K562 (cell line): ENCODE measurements around the gene ZNF687. TPM values are rescaled to one million over a fixed set of nuclear protein-coding genes. Genes with fewer than 3 reads are reported as not detected.
A peak's percentile ranks its signal among the peaks of the same experiment; 100 is the strongest.

Source experiments
- ARID1B ChIP-seq: fragments of 450-650 bp; IDR thresholded peaks from 2 replicates; pipeline ENCODE4 v1.6.1; 2016; ENCODE audit warnings: antibody characterized with exemption, mild to moderate bottlenecking, inconsistent platforms
- ATF1 ChIP-seq, 2 experiments: fragments of 450-650 bp in 1 of 2; IDR thresholded peaks; 2 replicates each; pipeline ENCODE4 v1.6.1; 2016; ENCODE audit warnings: missing compliant biosample characterization in 1 of 2, missing genetic modification characterization in 1 of 2
- CBFA2T3 ChIP-seq: fragments of 450-650 bp; IDR thresholded peaks from 2 replicates; pipeline ENCODE4 v1.6.1; 2017
- CREB1 ChIP-seq, 2 experiments: sonication (generic) in 1 of 2; formaldehyde crosslinking in 1 of 2; IDR thresholded peaks; 2 replicates each; pipeline versions ENCODE4 v1.6.1 to v1.8.0; 2012 to 2022; ENCODE audit warnings: inconsistent platforms in 1 of 2, mild to moderate bottlenecking in 1 of 2, missing genetic modification reagents in 1 of 2, moderate library complexity in 1 of 2
- ETV1 ChIP-seq: fragments of 450-650 bp; conservative IDR thresholded peaks from 2 replicates; pipeline ENCODE4 v1.6.1; 2016; ENCODE audit warnings: missing genetic modification characterization, control low read depth, low read depth, missing compliant biosample characterization
- GATAD2A ChIP-seq: fragments of 450-650 bp; IDR thresholded peaks from 2 replicates; pipeline ENCODE4 v1.6.1; 2017
- KHSRP ChIP-seq: fragments of 450-650 bp; IDR thresholded peaks from 2 replicates; pipeline ENCODE4 v1.6.1; 2017
- LCOR ChIP-seq: sonication (generic); formaldehyde crosslinking; IDR thresholded peaks from 2 replicates; pipeline ENCODE4 v1.8.0; 2022; ENCODE audit warnings: mild to moderate bottlenecking, missing genetic modification reagents
- MNT ChIP-seq, 2 experiments: fragments of 450-650 bp; conservative IDR thresholded peaks; 2 replicates each; pipeline ENCODE4 v1.6.1; 2017; ENCODE audit warnings: mild to moderate bottlenecking in 2 of 2, moderate library complexity in 2 of 2
- NCOR1 ChIP-seq: fragments of 450-650 bp; IDR thresholded peaks from 2 replicates; pipeline ENCODE4 v1.6.1; 2016; ENCODE audit warnings: mild to moderate bottlenecking, moderate library complexity
- OTX1 ChIP-seq: fragments of 450-650 bp; formaldehyde crosslinking; IDR thresholded peaks from 2 replicates; pipeline ENCODE4 v1.4.0; 2022; ENCODE audit warnings: mild to moderate bottlenecking
- SOX6 ChIP-seq: fragments of 450-650 bp; IDR thresholded peaks from 2 replicates; pipeline ENCODE4 v1.6.1; 2014; ENCODE audit warnings: mild to moderate bottlenecking
- TBL1XR1 ChIP-seq, 2 experiments: IDR thresholded peaks; 2 replicates each; pipeline ENCODE4 v1.6.1; 2012; ENCODE audit warnings: improper control_type of control experiment in 2 of 2, low read length in 2 of 2, mild to moderate bottlenecking in 1 of 2
- ZBED1 ChIP-seq: IDR thresholded peaks from 2 replicates; pipeline ENCODE4 v1.6.1; 2014
- ZNF263 ChIP-seq: sonication (generic); formaldehyde crosslinking; IDR thresholded peaks from 2 replicates; pipeline ENCODE4 v1.8.0; 2022; ENCODE audit warnings: mild to moderate bottlenecking, missing genetic modification reagents, borderline replicate concordance
- polyA plus RNA-seq, 8 experiments: library from polyadenylated mRNA; depleted of rRNA in 4 of 8; stranded (reverse) in 5 of 8; unstranded in 3 of 8; fragments of >200 nt; fragmentation: Nextera tagmentation in 2 of 8; fragmentation: Illumina TruSeq in 1 of 8; extraction: Ambion mirVana in 2 of 8; extraction: Trizol in 1 of 8; gene quantifications; 2 replicates each; pipeline versions ENCODE4 v1.2.1 to v1.2.3, GENCODE V29; 2011 to 2014; ENCODE audit warnings: inconsistent platforms in 1 of 8, missing spikeins in 1 of 8
- total RNA-seq, 7 experiments: library from RNA; depleted of rRNA in 6 of 7; stranded (reverse); fragments of >200 nt in 6 of 7; fragmentation: Illumina TruSeq in 2 of 7; extraction: Trizol in 2 of 7; gene quantifications; 2 replicates each; pipeline versions ENCODE4 v1.2.1 to v1.2.3, GENCODE V29; 2011 to 2021; ENCODE audit warnings: low replicate concordance in 1 of 7
- TF ChIP-seq, protein P1 (sequence below), 2 experiments: fragments of 450-650 bp; IDR thresholded peaks; 2 replicates each; pipeline ENCODE4 v1.6.1; 2016; ENCODE audit warnings: mild to moderate bottlenecking in 2 of 2, borderline replicate concordance in 1 of 2, low read depth in 1 of 2, moderate library complexity in 1 of 2
- TF ChIP-seq, protein P2 (sequence below): fragments of 200-800 bp; sonication (Bioruptor generic); IDR thresholded peaks from 2 replicates; pipeline ENCODE4 v1.6.1; 2017; ENCODE audit warnings: missing genetic modification characterization, missing compliant biosample characterization

Gene ZNF687
- total and polyA plus RNA-seq, 9 of the 15 experiments (the other 6 are each of a cell fraction or from before 2014, with no cell fraction given), result 0.13 to 26.4 (median 10.6) TPM

DNA sequence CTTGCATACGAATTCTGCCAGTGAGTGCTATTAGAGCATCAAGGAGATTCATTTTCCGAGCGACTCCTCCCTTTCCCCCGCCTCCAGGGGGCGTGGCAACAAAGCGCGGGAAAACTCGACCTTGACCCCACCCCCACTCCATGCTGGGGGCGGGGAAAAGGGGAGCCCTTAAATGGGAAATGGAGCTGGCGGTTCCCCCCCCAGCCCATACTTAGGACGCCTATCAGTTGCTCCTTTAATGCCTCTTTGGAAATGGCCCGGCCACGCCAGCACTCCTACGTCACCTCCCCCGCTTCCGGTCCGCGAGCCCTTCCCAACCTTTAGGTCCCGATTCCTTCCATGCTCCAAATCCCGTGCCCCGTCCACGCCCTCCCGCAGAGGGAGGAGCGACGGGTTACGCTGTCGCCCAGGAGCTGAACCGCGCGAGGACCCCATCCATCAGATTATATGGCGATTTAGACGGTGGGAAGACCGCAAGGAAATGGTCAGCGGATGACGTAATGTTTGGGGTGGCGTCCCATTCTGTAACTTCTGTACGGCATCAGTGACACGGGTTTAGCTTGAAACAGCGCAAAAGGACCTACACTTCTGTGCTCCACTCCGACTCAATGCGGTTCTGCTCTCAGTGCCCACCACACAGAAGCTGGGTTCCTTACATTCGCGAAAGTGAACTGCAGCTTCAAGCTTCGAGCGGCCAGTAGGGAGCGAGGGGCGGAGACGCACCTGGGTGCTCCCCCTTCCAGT is 702 bp upstream of the ZNF687 start (continued):
- TF ChIP-seq OTX1 (peak; percentile 49; the same call in 1 of the 2 replicates), GATAD2A (no peak), LCOR (CRISPR knock-in tag) (peak; percentile 88), KHSRP (peak; percentile 78), ZNF263 (peak; percentile 65), ATF1 (CRISPR knock-in tag; IDR thresholded peaks at IDR 0.05) (peak; percentile 41), ATF1 (tag; IDR thresholded peaks at IDR 0.05) (peak; percentile 99), TBL1XR1 (IDR thresholded peaks at IDR 0.05; ENCODE audit: low read length in 2 of 2) (0 out of 4 replicates have a peak, but pooled peaks of 1 of the 2 experiments have one; percentile 26), NCOR1 (peak; percentile 33; the same call in 1 of the 2 replicates), ARID1B (peak; percentile 69), CBFA2T3 (peak; percentile 34), CREB1 (IDR thresholded peaks at IDR 0.05) (peak; percentile 89), CREB1 (CRISPR knock-in tag; IDR thresholded peaks at IDR 0.05) (peak; percentile 93), ETV1 (tag) (peak; percentile 98), MNT (conservative IDR thresholded peaks at IDR 0.05) (peak; percentile 80 to 93), ZBED1 (peak; percentile 17; the same call in 1 of the 2 replicates), SOX6 (peak; percentile 39; the same call in 1 of the 2 replicates)
- TF ChIP-seq, protein P1, sequence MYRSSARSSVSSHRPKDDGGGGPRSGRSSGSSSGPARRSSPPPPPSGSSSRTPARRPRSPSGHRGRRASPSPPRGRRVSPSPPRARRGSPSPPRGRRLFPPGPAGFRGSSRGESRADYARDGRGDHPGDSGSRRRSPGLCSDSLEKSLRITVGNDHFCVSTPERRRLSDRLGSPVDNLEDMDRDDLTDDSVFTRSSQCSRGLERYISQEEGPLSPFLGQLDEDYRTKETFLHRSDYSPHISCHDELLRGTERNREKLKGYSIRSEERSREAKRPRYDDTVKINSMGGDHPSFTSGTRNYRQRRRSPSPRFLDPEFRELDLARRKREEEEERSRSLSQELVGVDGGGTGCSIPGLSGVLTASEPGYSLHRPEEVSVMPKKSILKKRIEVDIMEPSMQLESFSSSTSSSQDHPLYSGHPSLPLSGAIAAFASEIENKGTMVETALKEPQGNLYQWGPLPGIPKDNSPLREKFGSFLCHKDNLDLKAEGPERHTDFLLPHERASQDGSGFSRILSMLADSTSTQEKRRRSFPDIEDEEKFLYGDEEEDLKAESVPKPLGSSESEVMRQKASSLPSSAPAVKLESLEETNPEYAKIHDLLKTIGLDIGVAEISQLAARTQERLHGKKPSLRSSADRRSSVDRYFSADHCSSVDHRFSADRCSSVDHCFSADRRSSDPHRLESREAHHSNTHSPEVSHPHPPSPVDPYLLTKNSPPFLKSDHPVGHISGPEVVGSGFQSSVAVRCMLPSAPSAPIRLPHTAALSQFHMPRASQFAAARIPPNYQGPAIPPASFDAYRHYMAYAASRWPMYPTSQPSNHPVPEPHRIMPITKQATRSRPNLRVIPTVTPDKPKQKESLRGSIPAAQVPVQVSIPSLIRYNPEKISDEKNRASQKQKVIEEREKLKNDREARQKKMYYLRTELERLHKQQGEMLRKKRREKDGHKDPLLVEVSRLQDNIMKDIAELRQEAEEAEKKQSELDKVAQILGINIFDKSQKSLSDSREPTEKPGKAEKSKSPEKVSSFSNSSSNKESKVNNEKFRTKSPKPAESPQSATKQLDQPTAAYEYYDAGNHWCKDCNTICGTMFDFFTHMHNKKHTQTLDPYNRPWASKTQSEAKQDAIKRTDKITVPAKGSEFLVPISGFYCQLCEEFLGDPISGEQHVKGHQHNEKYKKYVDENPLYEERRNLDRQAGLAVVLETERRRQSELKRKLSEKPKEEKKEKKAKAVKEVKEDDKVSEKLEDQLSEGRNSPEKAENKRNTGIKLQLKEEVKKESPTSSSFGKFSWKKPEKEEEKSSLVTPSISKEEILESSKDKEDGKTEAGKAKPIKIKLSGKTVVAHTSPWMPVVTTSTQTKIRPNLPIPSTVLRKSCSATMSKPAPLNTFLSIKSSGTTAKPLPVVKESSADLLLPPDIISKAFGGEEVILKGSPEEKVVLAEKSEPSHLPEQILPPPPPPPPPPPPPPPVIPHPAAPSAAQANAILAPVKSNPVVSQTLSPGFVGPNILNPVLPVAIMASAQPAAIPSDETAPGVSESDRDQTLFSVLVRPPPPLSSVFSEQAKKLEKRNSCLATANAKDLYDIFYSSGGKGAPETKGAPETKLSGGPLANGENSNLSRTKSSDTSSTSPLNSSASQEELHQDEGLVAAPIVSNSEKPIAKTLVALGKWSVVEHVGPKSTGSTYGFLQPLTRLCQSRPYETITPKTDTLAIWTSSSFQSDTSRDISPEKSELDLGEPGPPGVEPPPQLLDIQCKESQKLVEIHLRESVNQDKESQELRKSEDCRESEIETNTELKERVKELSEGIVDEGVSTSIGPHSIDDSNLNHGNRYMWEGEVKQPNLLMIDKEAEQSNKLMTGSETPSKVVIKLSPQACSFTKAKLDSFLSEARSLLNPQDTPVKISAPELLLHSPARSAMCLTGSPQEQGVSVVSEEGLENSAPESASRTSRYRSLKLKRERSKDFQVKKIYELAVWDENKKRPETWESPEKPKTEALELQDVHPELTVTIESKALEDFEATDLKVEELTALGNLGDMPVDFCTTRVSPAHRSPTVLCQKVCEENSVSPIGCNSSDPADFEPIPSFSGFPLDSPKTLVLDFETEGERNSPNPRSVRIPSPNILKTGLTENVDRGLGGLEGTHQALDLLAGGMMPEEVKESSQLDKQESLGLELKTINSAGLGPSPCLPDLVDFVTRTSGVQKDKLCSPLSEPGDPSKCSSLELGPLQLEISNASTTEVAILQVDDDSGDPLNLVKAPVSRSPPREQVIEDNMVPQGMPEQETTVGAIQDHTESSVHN (IDR thresholded peaks at IDR 0.05; ENCODE audit: borderline replicate concordance in 1 of 2, low read depth in 1 of 2), result peak in 1 of 2 experiments; percentile 76; a peak in 2 of 4 replicates
- TF ChIP-seq, protein P2, sequence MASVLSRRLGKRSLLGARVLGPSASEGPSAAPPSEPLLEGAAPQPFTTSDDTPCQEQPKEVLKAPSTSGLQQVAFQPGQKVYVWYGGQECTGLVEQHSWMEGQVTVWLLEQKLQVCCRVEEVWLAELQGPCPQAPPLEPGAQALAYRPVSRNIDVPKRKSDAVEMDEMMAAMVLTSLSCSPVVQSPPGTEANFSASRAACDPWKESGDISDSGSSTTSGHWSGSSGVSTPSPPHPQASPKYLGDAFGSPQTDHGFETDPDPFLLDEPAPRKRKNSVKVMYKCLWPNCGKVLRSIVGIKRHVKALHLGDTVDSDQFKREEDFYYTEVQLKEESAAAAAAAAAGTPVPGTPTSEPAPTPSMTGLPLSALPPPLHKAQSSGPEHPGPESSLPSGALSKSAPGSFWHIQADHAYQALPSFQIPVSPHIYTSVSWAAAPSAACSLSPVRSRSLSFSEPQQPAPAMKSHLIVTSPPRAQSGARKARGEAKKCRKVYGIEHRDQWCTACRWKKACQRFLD, result peak; percentile 75
